ENCODE measurements around the gene TBC1D2.

The TBC1D2 gene

GRCh38 chr9:98191671-98192502 lies 63.6 kb downstream of the TBC1D2 start:
- Histone ChIP-seq H3K9me3 (no peaks in the 10 kb centered on the region), H3K4me1 (peaks cover 0 to 21% (median 10%) of the 10 kb centered on the region in 4 donors), H3K27ac (no peak overlapping the region), H3K27me3 (no peaks in the 10 kb centered on the region), H3K36me3 (no peaks in the 10 kb centered on the region), H3K4me3 (peak overlapping the region; percentile 55 to 86)
- no peak for TF ChIP-seq CTCF (IDR thresholded peaks at IDR 0.05)
- intact Hi-C loops (cut with DNase I; ENCODE audit: low total_unique reads) = no loop called here
- no peak for DNase-seq

- intact Hi-C loops (cut with DNase I; ENCODE audit: low total_unique reads) = no loop called here
- H3K4me3 ChIP-seq = no peak overlapping the region
Measured at GRCh38 chr9:98191181-98191608, 64.3 kb downstream of the TBC1D2 start.

DNA sequence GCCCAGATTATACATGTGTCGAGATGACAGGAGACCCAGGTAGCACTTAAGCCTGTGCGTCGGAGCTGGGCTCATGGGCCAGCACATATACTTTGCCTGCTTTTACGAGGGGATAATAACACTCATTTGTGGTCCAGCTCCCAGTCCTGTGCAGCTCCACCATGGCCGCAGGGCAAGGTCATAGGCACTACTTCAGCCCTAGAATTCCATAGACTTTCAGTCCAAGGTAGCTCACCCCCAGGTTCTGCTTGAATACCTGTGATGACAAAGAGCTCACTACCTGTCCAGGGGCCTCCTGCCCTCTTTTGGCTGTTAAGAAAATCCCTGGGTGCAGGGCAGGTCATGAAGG lies 64.7 kb downstream of the TBC1D2 start:
- no peak overlapping the region for H3K4me3 ChIP-seq

More at GRCh38 chr9:98191181-98191608, 64.3 kb downstream of the TBC1D2 start:
- Histone ChIP-seq H3K27me3 (no peaks in the 10 kb centered on the region), H3K4me1 (peaks cover 0 to 21% (median 10%) of the 10 kb centered on the region in 4 donors), H3K27ac (no peak overlapping the region), H3K9me3 (no peaks in the 10 kb centered on the region), H3K36me3 (no peaks in the 10 kb centered on the region)
- TF ChIP-seq CTCF (IDR thresholded peaks at IDR 0.05) = no peak
- DNase-seq = no peak

GRCh38 chr9:98189412-98189811 lies 66.0 kb downstream of the TBC1D2 start:
- DNase-seq = no peak
- no peak for TF ChIP-seq CTCF (IDR thresholded peaks at IDR 0.05)
- Histone ChIP-seq H3K27ac (no peak overlapping the region), H3K4me1 (peaks cover 0 to 21% (median 10%) of the 10 kb centered on the region in 4 donors), H3K4me3 (no peak overlapping the region), H3K27me3 (no peaks in the 10 kb centered on the region), H3K9me3 (no peaks in the 10 kb centered on the region), H3K36me3 (no peaks in the 10 kb centered on the region)
- intact Hi-C loops (cut with DNase I; ENCODE audit: low total_unique reads) = no loop called here

More for the DNA sequence above, 64.7 kb downstream of the TBC1D2 start:
- H3K36me3 ChIP-seq = no peaks in the 10 kb centered on the region
- no peak for TF ChIP-seq CTCF (IDR thresholded peaks at IDR 0.05)
- no peaks in the 10 kb centered on the region for H3K27me3 ChIP-seq
- DNase-seq = no peak
- intact Hi-C loops (cut with DNase I; ENCODE audit: low total_unique reads) = no loop called here
- H3K27ac ChIP-seq = no peak overlapping the region
- H3K4me1 ChIP-seq = peaks cover 0 to 21% (median 10%) of the 10 kb centered on the region in 4 donors
- H3K9me3 ChIP-seq = no peaks in the 10 kb centered on the region

- intact Hi-C loops (cut with DNase I; ENCODE audit: low total_unique reads) = no loop called here
- no peak for DNase-seq
- H3K4me3 ChIP-seq = no peak overlapping the region
- H3K27ac ChIP-seq = no peak overlapping the region
- peaks cover 0 to 14% (median 6%) of the 10 kb centered on the region in 4 donors for H3K4me1 ChIP-seq
- no peaks in the 10 kb centered on the region for H3K36me3 ChIP-seq
- no peaks in the 10 kb centered on the region for H3K27me3 ChIP-seq
- no peak for TF ChIP-seq CTCF (IDR thresholded peaks at IDR 0.05)
- H3K9me3 ChIP-seq = no peaks in the 10 kb centered on the region
Measured at GRCh38 chr9:98187926-98188325, 67.5 kb downstream of the TBC1D2 start.
